Measurements from ENCODE around the gene TECPR1.

DNA sequence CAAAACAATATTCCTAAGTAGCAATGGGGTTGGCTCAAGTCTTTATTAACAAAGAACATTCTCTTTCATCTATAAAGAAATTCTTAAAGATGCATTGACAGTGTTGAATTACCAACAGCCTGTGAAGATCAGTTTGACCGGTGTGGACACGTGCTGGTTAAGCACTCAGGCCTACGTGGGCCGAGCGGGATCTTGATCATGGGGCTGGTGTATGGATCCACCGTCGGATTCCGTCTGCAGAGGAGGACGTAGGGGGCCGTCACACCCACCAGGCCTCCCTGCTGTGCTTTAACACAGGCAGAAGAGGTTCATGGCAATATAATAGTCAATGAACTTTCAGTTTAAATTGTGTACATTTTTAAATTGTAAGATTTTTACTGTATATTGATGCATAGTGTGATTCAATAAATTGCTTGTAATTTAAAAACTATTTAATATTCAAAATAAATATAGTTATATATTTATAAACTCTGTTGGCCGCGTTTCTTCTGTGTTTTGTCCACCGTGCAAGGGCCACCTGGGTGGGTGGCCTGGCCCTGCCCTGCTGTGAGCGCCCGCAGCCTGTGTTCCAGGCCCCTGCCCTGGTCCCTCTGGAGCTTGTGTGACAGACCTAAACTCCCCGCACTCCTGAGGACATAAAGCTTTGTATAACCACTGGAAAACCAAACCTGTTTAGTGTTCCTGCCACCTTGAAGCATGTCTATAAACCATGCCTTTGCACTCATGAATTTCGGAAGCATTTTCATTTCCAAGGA lies 42.7 kb downstream of the TECPR1 start:
- TF ChIP-seq, protein P1, sequence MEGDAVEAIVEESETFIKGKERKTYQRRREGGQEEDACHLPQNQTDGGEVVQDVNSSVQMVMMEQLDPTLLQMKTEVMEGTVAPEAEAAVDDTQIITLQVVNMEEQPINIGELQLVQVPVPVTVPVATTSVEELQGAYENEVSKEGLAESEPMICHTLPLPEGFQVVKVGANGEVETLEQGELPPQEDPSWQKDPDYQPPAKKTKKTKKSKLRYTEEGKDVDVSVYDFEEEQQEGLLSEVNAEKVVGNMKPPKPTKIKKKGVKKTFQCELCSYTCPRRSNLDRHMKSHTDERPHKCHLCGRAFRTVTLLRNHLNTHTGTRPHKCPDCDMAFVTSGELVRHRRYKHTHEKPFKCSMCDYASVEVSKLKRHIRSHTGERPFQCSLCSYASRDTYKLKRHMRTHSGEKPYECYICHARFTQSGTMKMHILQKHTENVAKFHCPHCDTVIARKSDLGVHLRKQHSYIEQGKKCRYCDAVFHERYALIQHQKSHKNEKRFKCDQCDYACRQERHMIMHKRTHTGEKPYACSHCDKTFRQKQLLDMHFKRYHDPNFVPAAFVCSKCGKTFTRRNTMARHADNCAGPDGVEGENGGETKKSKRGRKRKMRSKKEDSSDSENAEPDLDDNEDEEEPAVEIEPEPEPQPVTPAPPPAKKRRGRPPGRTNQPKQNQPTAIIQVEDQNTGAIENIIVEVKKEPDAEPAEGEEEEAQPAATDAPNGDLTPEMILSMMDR (IDR thresholded peaks at IDR 0.05 in 4 of 5, conservative IDR thresholded peaks at IDR 0.05 in 1 of 5) = no peak
- TF ChIP-seq POLR2A (IDR thresholded peaks at IDR 0.05) = no peak
